ENCODE measurements around the gene SERGEF. TPM values are rescaled to one million over a fixed set of nuclear protein-coding genes. Genes with fewer than 3 reads are reported as not detected.

SERGEF gene
- total RNA-seq, 1 donor from 2014 or later, result 17.6 TPM

DNA sequence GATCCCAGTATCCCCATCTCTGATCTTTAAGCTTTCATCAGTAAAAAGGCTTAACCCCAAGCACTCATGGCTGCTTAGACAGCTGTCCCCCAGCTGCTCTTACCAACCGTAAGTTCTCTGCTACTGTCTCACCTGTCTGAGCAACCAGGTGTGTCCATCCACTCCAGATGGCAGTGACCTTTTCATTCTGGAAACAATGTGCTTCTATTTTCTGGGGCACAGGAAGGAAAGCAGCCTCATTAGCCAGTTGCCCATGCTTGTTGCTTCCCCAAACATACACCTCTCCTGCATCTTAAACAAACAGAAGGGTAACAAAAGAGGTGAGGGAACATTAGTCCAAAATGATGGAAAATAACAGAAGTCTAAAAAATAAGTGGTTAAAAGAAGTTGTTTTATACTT, 24.4 kb downstream of the SERGEF start:
- H2AFZ ChIP-seq (ENCODE audit: low read depth, low read length), result no peak overlapping the region
- no peak overlapping the region for H3K27ac ChIP-seq (ENCODE audit: low read depth, low read length)
- no peaks in the 10 kb centered on the region for H3K36me3 ChIP-seq (ENCODE audit: insufficient read depth, low read length)
- TF ChIP-seq, protein P1, sequence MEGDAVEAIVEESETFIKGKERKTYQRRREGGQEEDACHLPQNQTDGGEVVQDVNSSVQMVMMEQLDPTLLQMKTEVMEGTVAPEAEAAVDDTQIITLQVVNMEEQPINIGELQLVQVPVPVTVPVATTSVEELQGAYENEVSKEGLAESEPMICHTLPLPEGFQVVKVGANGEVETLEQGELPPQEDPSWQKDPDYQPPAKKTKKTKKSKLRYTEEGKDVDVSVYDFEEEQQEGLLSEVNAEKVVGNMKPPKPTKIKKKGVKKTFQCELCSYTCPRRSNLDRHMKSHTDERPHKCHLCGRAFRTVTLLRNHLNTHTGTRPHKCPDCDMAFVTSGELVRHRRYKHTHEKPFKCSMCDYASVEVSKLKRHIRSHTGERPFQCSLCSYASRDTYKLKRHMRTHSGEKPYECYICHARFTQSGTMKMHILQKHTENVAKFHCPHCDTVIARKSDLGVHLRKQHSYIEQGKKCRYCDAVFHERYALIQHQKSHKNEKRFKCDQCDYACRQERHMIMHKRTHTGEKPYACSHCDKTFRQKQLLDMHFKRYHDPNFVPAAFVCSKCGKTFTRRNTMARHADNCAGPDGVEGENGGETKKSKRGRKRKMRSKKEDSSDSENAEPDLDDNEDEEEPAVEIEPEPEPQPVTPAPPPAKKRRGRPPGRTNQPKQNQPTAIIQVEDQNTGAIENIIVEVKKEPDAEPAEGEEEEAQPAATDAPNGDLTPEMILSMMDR (IDR thresholded peaks at IDR 0.05; ENCODE audit: insufficient read depth, low read depth, low read length), result no peak
- TF ChIP-seq EZH2 (IDR thresholded peaks at IDR 0.05; ENCODE audit: insufficient read depth, low read length), result no peak
- Mint-ChIP-seq H3K9me3 (ENCODE audit: unreplicated experiment) (no peaks in the 10 kb centered on the region), H3K27me3 (ENCODE audit: low read depth, unreplicated experiment) (no peaks in the 10 kb centered on the region), H3K27ac (ENCODE audit: unreplicated experiment) (no peak overlapping the region), H3K4me3 (ENCODE audit: unreplicated experiment) (no peak overlapping the region), H3K36me3 (ENCODE audit: low read depth, unreplicated experiment) (peaks cover 8% of the 10 kb centered on the region), H3K4me1 (ENCODE audit: low read depth, unreplicated experiment) (peaks cover 15% of the 10 kb centered on the region)
- H3K9ac ChIP-seq (ENCODE audit: low read length), result no peak overlapping the region
- H3K4me3 ChIP-seq (ENCODE audit: insufficient read depth, low read depth, low read length), result no peak overlapping the region
- peaks cover 16% of the 10 kb centered on the region for H3K4me1 ChIP-seq (ENCODE audit: insufficient read depth, low read length)
- H3K27me3 ChIP-seq (ENCODE audit: insufficient read depth, low read length), result no peaks in the 10 kb centered on the region
- FAIRE-seq (no peak), DNase-seq (ENCODE audit: low read depth) (no peak)
- H3K9me3 ChIP-seq (ENCODE audit: insufficient read depth, low read depth, low read length), result no peaks in the 10 kb centered on the region
- H3K4me2 ChIP-seq (ENCODE audit: low read length), result no peak overlapping the region
- peaks cover 3% of the 10 kb centered on the region for H4K20me1 ChIP-seq (ENCODE audit: insufficient read depth, low read length)
- H3K79me2 ChIP-seq (ENCODE audit: insufficient read depth, low read length), result no peaks in the 10 kb centered on the region

DNA sequence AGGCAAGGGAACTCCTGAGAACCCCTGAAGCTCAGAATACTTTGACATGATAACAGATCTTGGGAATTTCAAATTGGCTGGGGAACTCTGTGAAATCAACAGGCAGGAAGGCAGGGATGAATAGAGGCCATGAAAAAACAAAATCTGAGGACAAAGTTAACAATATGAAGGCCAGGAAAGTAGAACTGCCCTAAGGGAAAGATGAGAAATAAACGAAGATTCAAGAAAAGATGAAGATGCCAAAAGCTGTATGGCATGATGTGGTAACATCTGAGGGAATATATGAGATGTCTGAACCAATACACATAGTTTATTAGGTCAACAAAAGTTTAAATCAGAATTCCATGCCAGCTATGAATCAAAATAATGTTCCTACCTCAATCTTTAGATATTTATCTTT, 25.0 kb downstream of the SERGEF start:
- Histone ChIP-seq H3K4me1 (ENCODE audit: insufficient read depth, low read length) (peaks cover 16% of the 10 kb centered on the region), H3K9me3 (ENCODE audit: insufficient read depth, low read depth, low read length) (no peaks in the 10 kb centered on the region), H3K4me3 (ENCODE audit: insufficient read depth, low read depth, low read length) (no peak overlapping the region), H3K4me2 (ENCODE audit: low read length) (no peak overlapping the region), H3K79me2 (ENCODE audit: insufficient read depth, low read length) (no peaks in the 10 kb centered on the region), H3K27ac (ENCODE audit: low read depth, low read length) (no peak overlapping the region), H3K9ac (ENCODE audit: low read length) (no peak overlapping the region), H3K36me3 (ENCODE audit: insufficient read depth, low read length) (no peaks in the 10 kb centered on the region), H3K27me3 (ENCODE audit: insufficient read depth, low read length) (no peaks in the 10 kb centered on the region), H4K20me1 (ENCODE audit: insufficient read depth, low read length) (peaks cover 3% of the 10 kb centered on the region), H2AFZ (ENCODE audit: low read depth, low read length) (no peak overlapping the region)
- no peak overlapping the region for H3K4me3 Mint-ChIP-seq (ENCODE audit: unreplicated experiment)
- TF ChIP-seq, protein P1 (IDR thresholded peaks at IDR 0.05; ENCODE audit: insufficient read depth, low read depth, low read length), result no peak
- TF ChIP-seq EZH2 (IDR thresholded peaks at IDR 0.05; ENCODE audit: insufficient read depth, low read length), result no peak
- H3K36me3 Mint-ChIP-seq (ENCODE audit: low read depth, unreplicated experiment), result peaks cover 12% of the 10 kb centered on the region
- DNase-seq (ENCODE audit: low read depth), result no peak
- no peaks in the 10 kb centered on the region for H3K27me3 Mint-ChIP-seq (ENCODE audit: low read depth, unreplicated experiment)
- no peak overlapping the region for H3K27ac Mint-ChIP-seq (ENCODE audit: unreplicated experiment)
- H3K4me1 Mint-ChIP-seq (ENCODE audit: low read depth, unreplicated experiment), result peaks cover 15% of the 10 kb centered on the region
- H3K9me3 Mint-ChIP-seq (ENCODE audit: unreplicated experiment), result no peaks in the 10 kb centered on the region
- FAIRE-seq, result peak; percentile 17

DNA sequence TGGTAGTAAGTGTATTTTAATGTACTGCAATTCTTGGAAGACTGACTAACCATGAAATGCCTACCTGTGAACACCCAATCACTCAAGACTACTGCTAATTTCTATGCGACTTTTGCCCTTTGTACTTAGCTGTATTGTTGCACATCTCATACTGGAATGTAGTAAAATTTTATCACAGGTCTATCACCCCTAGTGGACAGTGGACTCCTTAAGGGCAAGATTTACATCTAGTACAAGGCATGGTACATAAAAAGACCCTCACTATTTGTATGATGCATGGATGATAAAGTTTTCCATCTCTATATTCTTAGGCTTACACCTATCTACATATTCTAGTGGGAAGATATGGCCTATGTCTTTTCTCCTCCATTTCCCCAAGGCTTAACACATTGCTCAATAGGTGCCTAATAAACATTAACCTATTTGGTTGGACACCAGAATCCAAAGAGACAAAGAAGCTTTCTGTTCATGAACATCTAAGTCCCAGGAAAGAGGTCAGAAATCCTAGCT, 26.1 kb downstream of the SERGEF start:
- Histone ChIP-seq H3K4me1 (ENCODE audit: insufficient read depth, low read length) (peaks cover 16% of the 10 kb centered on the region), H4K20me1 (ENCODE audit: insufficient read depth, low read length) (peaks cover 3% of the 10 kb centered on the region), H3K4me3 (ENCODE audit: insufficient read depth, low read depth, low read length) (no peak overlapping the region), H3K27me3 (ENCODE audit: insufficient read depth, low read length) (no peaks in the 10 kb centered on the region), H3K9ac (ENCODE audit: low read length) (no peak overlapping the region), H3K4me2 (ENCODE audit: low read length) (peak overlapping the region; percentile 38), H3K27ac (ENCODE audit: low read depth, low read length) (peak overlapping the region; percentile 10), H3K9me3 (ENCODE audit: insufficient read depth, low read depth, low read length) (no peaks in the 10 kb centered on the region), H3K36me3 (ENCODE audit: insufficient read depth, low read length) (no peaks in the 10 kb centered on the region), H2AFZ (ENCODE audit: low read depth, low read length) (no peak overlapping the region), H3K79me2 (ENCODE audit: insufficient read depth, low read length) (no peaks in the 10 kb centered on the region)
- Mint-ChIP-seq H3K4me3 (ENCODE audit: unreplicated experiment) (no peak overlapping the region), H3K9me3 (ENCODE audit: unreplicated experiment) (no peaks in the 10 kb centered on the region), H3K27ac (ENCODE audit: unreplicated experiment) (no peak overlapping the region), H3K4me1 (ENCODE audit: low read depth, unreplicated experiment) (peaks cover 15% of the 10 kb centered on the region), H3K27me3 (ENCODE audit: low read depth, unreplicated experiment) (no peaks in the 10 kb centered on the region), H3K36me3 (ENCODE audit: low read depth, unreplicated experiment) (peaks cover 12% of the 10 kb centered on the region)
- TF ChIP-seq EZH2 (IDR thresholded peaks at IDR 0.05; ENCODE audit: insufficient read depth, low read length), result no peak
- TF ChIP-seq, protein P1 (IDR thresholded peaks at IDR 0.05; ENCODE audit: insufficient read depth, low read depth, low read length), result peak; percentile 27
- DNase-seq (ENCODE audit: low read depth) (no peak), FAIRE-seq (no peak)

All from astrocyte (in vitro differentiated cells and primary cell).